Tibial nerve (tissue), 4 donors: ENCODE results near the gene OPHN1. TPM values are rescaled to one million over a fixed set of nuclear protein-coding genes. Genes with fewer than 3 reads are reported as not detected.
A peak's percentile ranks its signal among the peaks of the same experiment; 100 is the strongest.

Experiments
- DNase-seq, 2 donors: peaks; one replicate each; pipeline ENCODE4 v3.0.0-alpha.2; 2019; ENCODE audit warnings: low spot score in 2 of 2
- H3K27ac ChIP-seq, 4 donors: fragments of 200-600 bp; sonication (generic) in 3 of 4; one replicate each; pipeline ENCODE4 v1.5.1; 2017 to 2019; ENCODE audit warnings: mild to moderate bottlenecking in 1 of 4
- H3K27me3 ChIP-seq, 2 donors: fragments of 200-600 bp; sonication (generic) in 1 of 2; one replicate each; pipeline versions ENCODE4 v1.5.1 to v1.6.0; 2017 to 2019
- H3K36me3 ChIP-seq, 3 donors: fragments of 200-600 bp; sonication (generic); one replicate each; pipeline ENCODE4 v1.5.1; 2018 to 2019
- H3K4me1 ChIP-seq, 4 donors: fragments of 200-600 bp; sonication (generic) in 3 of 4; one replicate each; pipeline ENCODE4 v1.5.1; 2017 to 2019
- H3K4me3 ChIP-seq, 4 donors: fragments of 200-600 bp; sonication (generic) in 3 of 4; one replicate each; pipeline ENCODE4 v1.5.1; 2017 to 2019; ENCODE audit warnings: mild to moderate bottlenecking in 1 of 4, moderate library complexity in 1 of 4
- H3K9me3 ChIP-seq, 4 donors: fragments of 200-600 bp; sonication (generic) in 3 of 4; one replicate each; pipeline ENCODE4 v1.5.1; 2017 to 2019
- EP300 ChIP-seq, 2 donors: sonication (generic); formaldehyde crosslinking; IDR thresholded peaks; one replicate each; pipeline ENCODE4 v1.6.1; 2017; ENCODE audit warnings: antibody characterized with exemption in 2 of 2, mild to moderate bottlenecking in 1 of 2
- POLR2A ChIP-seq, 2 donors: fragments of 450-650 bp; IDR thresholded peaks; one replicate each; pipeline ENCODE4 v1.6.1; 2017; ENCODE audit warnings: antibody characterized with exemption in 2 of 2, mild to moderate bottlenecking in 2 of 2, moderate library complexity in 2 of 2
- WGBS, 2 donors: methylation state at CpG; one replicate each; pipeline ENCODE4 v1.1.5; 2018; 5-methylcytosine and 5-hydroxymethylcytosine counted together
- total RNA-seq, 4 donors: library from RNA; depleted of rRNA; stranded (reverse); fragments of >200 nt; gene quantifications; one replicate each; pipeline ENCODE4 v1.1.0, GENCODE V29; 2016
- TF ChIP-seq, protein P1 (sequence below), 5 experiments: fragments of 200-600 bp in 3 of 5; fragments of 450-650 bp in 2 of 5; sonication (generic) in 3 of 5; IDR thresholded peaks; one replicate each; pipeline ENCODE4 v1.5.1; 2016 to 2019; ENCODE audit warnings: antibody characterized with exemption in 5 of 5, mild to moderate bottlenecking in 3 of 5, moderate library complexity in 2 of 5

Gene OPHN1
- total RNA-seq, 4 donors from 2014 or later: 13.2 to 27.1 (median 20.5) TPM

DNA sequence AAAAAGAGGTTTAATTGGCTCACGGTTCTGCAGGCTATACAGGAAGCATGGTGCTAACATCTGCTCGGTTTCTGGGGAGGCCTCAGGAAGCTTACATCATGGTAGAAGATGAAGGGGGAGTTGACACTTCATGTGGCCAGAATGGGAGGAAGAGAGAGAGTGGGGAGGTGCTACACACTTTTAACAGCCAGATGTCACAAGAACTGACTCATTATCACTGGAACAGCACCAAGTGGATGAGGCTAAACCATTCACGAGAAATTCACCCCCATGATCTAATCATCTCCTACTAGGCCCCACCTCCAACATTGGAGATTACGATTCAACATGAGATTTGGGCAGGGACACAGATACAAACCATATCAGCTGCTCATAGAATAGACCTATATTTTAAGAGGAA, 255.8 kb downstream of the OPHN1 start:
- TF ChIP-seq EP300 (IDR thresholded peaks at IDR 0.05): no peak
- TF ChIP-seq POLR2A (IDR thresholded peaks at IDR 0.05): no peak
- TF ChIP-seq, protein P1, sequence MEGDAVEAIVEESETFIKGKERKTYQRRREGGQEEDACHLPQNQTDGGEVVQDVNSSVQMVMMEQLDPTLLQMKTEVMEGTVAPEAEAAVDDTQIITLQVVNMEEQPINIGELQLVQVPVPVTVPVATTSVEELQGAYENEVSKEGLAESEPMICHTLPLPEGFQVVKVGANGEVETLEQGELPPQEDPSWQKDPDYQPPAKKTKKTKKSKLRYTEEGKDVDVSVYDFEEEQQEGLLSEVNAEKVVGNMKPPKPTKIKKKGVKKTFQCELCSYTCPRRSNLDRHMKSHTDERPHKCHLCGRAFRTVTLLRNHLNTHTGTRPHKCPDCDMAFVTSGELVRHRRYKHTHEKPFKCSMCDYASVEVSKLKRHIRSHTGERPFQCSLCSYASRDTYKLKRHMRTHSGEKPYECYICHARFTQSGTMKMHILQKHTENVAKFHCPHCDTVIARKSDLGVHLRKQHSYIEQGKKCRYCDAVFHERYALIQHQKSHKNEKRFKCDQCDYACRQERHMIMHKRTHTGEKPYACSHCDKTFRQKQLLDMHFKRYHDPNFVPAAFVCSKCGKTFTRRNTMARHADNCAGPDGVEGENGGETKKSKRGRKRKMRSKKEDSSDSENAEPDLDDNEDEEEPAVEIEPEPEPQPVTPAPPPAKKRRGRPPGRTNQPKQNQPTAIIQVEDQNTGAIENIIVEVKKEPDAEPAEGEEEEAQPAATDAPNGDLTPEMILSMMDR (IDR thresholded peaks at IDR 0.05): no peak
- peak in 1 of 2 donors; percentile 22 for DNase-seq
- H3K36me3 ChIP-seq: no peaks in the 10 kb centered on the region
- no peaks in the 10 kb centered on the region for H3K27me3 ChIP-seq
- no peak overlapping the region for H3K4me3 ChIP-seq
- 67 to 78% methylated on average over 4 of the region's 4 CpGs for WGBS, 2 donors
- no peaks in the 10 kb centered on the region for H3K9me3 ChIP-seq
- H3K4me1 ChIP-seq: no peaks in the 10 kb centered on the region
- H3K27ac ChIP-seq: no peak overlapping the region

DNA sequence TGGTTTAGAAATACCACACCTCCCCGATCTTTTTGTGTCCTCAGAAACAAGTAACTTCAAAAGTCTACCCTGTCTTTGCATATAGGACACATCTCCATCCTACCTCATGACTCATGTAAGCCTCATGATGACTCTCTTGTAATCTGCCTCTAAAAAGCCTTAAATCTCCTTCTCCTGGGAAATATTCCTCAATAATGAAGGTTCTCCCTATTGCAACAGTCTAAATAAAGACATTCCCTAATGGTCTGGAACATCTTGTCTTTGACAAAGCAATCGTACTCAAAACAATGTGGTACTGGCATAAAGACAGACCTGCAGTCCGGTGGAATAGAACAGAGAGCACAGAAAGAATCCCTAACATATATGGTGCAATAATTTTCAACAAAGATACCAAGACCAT, 257.7 kb downstream of the OPHN1 start:
- DNase-seq: no peak
- no peaks in the 10 kb centered on the region for H3K27me3 ChIP-seq
- WGBS, 2 donors: 56 to 66% methylated on average over 3 of the region's 3 CpGs
- H3K4me1 ChIP-seq: no peaks in the 10 kb centered on the region
- peak overlapping the region in 1 of 4 donors; percentile 11 for H3K27ac ChIP-seq
- H3K4me3 ChIP-seq: no peak overlapping the region
- no peaks in the 10 kb centered on the region for H3K36me3 ChIP-seq
- no peaks in the 10 kb centered on the region for H3K9me3 ChIP-seq
- TF ChIP-seq EP300 (IDR thresholded peaks at IDR 0.05): peak in 1 of 2 donors; percentile 79
- TF ChIP-seq, protein P1 (IDR thresholded peaks at IDR 0.05): no peak

DNA sequence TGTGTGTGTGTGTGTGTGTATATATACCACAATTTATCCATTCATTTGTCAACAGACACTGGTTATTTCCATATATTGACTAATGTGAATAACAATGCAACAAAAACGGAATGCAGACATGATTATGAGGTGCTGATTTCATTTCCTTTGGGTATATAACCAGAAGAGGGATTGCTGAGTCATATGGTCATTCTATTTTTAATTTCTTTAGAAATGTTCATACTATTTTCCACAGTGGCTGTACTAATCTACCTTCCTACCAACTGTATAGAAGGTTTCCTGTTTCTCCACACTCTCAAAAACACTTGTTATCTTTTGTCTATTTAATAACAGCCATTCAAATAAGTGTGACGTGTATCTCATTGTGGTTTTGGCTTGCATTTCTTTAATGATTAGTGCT, 269.9 kb downstream of the OPHN1 start:
- no peaks in the 10 kb centered on the region for H3K4me1 ChIP-seq
- TF ChIP-seq, protein P1 (IDR thresholded peaks at IDR 0.05): no peak
- no peak for DNase-seq
- H3K27ac ChIP-seq: no peak overlapping the region
- H3K4me3 ChIP-seq: no peak overlapping the region
- H3K36me3 ChIP-seq: no peaks in the 10 kb centered on the region
- no peaks in the 10 kb centered on the region for H3K9me3 ChIP-seq
- no peaks in the 10 kb centered on the region for H3K27me3 ChIP-seq
- WGBS, 2 donors: 55 to 71% methylated on average over 2 of the region's 2 CpGs

DNA sequence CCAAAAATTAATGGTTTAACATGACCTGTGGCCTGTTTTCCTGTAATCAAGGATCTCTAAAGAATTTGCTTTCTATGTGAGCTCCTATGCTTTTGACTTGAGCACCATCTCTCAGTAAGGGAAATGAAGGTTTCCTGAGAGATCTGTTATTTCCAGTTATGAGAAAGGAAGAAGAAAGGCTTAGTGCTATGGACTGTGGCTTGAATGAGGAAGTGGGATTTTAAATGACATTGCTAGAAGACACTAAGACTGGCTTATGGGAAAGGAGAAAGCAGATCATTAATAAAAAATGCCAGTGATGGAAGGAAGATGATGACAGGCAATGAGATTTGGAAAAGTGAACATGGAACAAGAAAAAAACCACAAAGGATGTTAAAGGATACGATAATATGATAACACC, 285.4 kb downstream of the OPHN1 start:
- TF ChIP-seq POLR2A (IDR thresholded peaks at IDR 0.05): no peak
- no peak for TF ChIP-seq EP300 (IDR thresholded peaks at IDR 0.05)
- TF ChIP-seq, protein P1 (IDR thresholded peaks at IDR 0.05): no peak
- 43 to 55% methylated on average over 1 of the region's 1 CpG for WGBS, 2 donors
- H3K36me3 ChIP-seq: no peaks in the 10 kb centered on the region
- DNase-seq: no peak
- no peak overlapping the region for H3K27ac ChIP-seq
- H3K9me3 ChIP-seq: no peaks in the 10 kb centered on the region
- peaks cover 0 to 9% of the 10 kb centered on the region in 2 donors for H3K27me3 ChIP-seq
- no peaks in the 10 kb centered on the region for H3K4me1 ChIP-seq
- H3K4me3 ChIP-seq: no peak overlapping the region

DNA sequence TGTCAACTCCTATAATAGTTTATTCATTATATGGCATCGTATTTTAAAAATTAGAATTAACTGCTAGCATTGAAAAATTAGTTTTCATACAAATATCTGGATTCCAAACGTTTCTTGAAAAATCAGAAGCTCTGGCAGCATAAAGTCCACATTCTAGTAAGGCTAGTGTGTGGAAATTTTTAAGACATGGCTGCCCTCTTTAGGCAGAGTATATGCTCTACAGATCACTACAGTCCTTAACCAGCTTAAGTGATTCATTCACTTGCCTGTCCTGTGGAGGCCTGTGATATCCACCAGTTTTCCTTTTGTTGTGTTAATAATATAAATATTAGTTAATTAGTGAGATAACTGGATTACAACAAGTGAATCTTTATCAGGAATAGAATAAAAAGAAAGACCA, 287.2 kb downstream of the OPHN1 start:
- Histone ChIP-seq H3K27me3 (peaks cover 0 to 5% of the 10 kb centered on the region in 2 donors), H3K27ac (no peak overlapping the region), H3K9me3 (no peaks in the 10 kb centered on the region), H3K36me3 (no peaks in the 10 kb centered on the region), H3K4me1 (no peaks in the 10 kb centered on the region), H3K4me3 (no peak overlapping the region)
- 11 to 13% methylated on average over 2 of the region's 2 CpGs for WGBS, 2 donors
- no peak for DNase-seq
- no peak for TF ChIP-seq POLR2A (IDR thresholded peaks at IDR 0.05)
- TF ChIP-seq, protein P1 (IDR thresholded peaks at IDR 0.05): peak in 3 of 5 experiments; percentile 17
